Astrocyte (in vitro differentiated cells and primary cell): ENCODE results near the gene PLCL2. TPM values are rescaled to one million over a fixed set of nuclear protein-coding genes. Genes with fewer than 3 reads are reported as not detected.

Experiments used
- DNase-seq: peaks from one replicate; pipeline ENCODE4 v3.0.0-alpha.2; 2010; ENCODE audit warnings: low read depth
- FAIRE-seq: peaks from 2 replicates; lab custom pipeline; 2011; peaks lifted over from hg19 to GRCh38; lab: Jason Lieb, UNC
- H2AFZ ChIP-seq: 2 replicates; pipeline ENCODE4 v1.6.0; 2012; ENCODE audit warnings: low read depth, low read length, inconsistent platforms
- H3K27ac ChIP-seq: 2 replicates; pipeline ENCODE4 v1.5.1; 2011; ENCODE audit warnings: low read depth, low read length, inconsistent platforms
- H3K27me3 ChIP-seq: 2 replicates; pipeline ENCODE4 v1.6.0; 2011; ENCODE audit warnings: low read length, inconsistent platforms; ENCODE audit not compliant: insufficient read depth
- H3K36me3 ChIP-seq: 2 replicates; pipeline ENCODE4 v1.5.1; 2011; ENCODE audit warnings: low read length, inconsistent platforms; ENCODE audit not compliant: insufficient read depth
- H3K4me1 ChIP-seq: 2 replicates; pipeline ENCODE4 v1.5.1; 2011; ENCODE audit warnings: low read length, inconsistent platforms; ENCODE audit not compliant: insufficient read depth
- H3K4me2 ChIP-seq: 2 replicates; pipeline ENCODE4 v1.6.0; 2012; ENCODE audit warnings: low read length, inconsistent platforms
- H3K4me3 ChIP-seq: 2 replicates; pipeline ENCODE4 v1.5.1; 2011; ENCODE audit warnings: low read depth, mild to moderate bottlenecking, low read length, inconsistent platforms; ENCODE audit not compliant: insufficient read depth
- H3K79me2 ChIP-seq: 2 replicates; pipeline ENCODE4 v1.6.0; 2012; ENCODE audit warnings: mild to moderate bottlenecking, low read length, inconsistent platforms; ENCODE audit not compliant: insufficient read depth
- H3K9ac ChIP-seq: 2 replicates; pipeline ENCODE4 v1.6.0; 2012; ENCODE audit warnings: mild to moderate bottlenecking, low read length, inconsistent platforms
- H3K9me3 ChIP-seq: 2 replicates; pipeline ENCODE4 v1.5.1; 2012; ENCODE audit warnings: low read depth, mild to moderate bottlenecking, low read length, inconsistent platforms; ENCODE audit not compliant: insufficient read depth
- H4K20me1 ChIP-seq: 2 replicates; pipeline ENCODE4 v1.6.0; 2012; ENCODE audit warnings: low read length, inconsistent platforms; ENCODE audit not compliant: insufficient read depth
- H3K27ac Mint-ChIP-seq: one replicate; pipeline ENCODE4 v1.8.0; 2021; ENCODE audit warnings: mild to moderate bottlenecking, mixed read lengths; ENCODE audit not compliant: unreplicated experiment
- H3K27me3 Mint-ChIP-seq: one replicate; pipeline ENCODE4 v1.8.0; 2021; ENCODE audit warnings: low read depth, mixed read lengths; ENCODE audit not compliant: unreplicated experiment
- H3K36me3 Mint-ChIP-seq: one replicate; pipeline ENCODE4 v1.8.0; 2021; ENCODE audit warnings: low read depth, mixed read lengths; ENCODE audit not compliant: unreplicated experiment
- H3K4me1 Mint-ChIP-seq: one replicate; pipeline ENCODE4 v1.8.0; 2021; ENCODE audit warnings: low read depth, mixed read lengths; ENCODE audit not compliant: unreplicated experiment
- H3K4me3 Mint-ChIP-seq: one replicate; pipeline ENCODE4 v1.8.0; 2021; ENCODE audit warnings: mild to moderate bottlenecking, moderate library complexity, mixed read lengths; ENCODE audit not compliant: unreplicated experiment
- H3K9me3 Mint-ChIP-seq: one replicate; pipeline ENCODE4 v1.8.0; 2021; ENCODE audit warnings: mild to moderate bottlenecking, mixed read lengths; ENCODE audit not compliant: unreplicated experiment
- CTCF ChIP-seq: IDR thresholded peaks from 2 replicates; pipeline ENCODE4 v1.5.1; 2011; ENCODE audit warnings: low read depth, mild to moderate bottlenecking, inconsistent platforms, low read length, moderate library complexity; ENCODE audit not compliant: insufficient read depth
- EZH2 ChIP-seq: IDR thresholded peaks from 2 replicates; pipeline ENCODE4 v1.6.1; 2012; ENCODE audit warnings: mild to moderate bottlenecking, low read length, inconsistent platforms; ENCODE audit not compliant: insufficient read depth
- total RNA-seq: library from RNA; stranded (reverse); gene quantifications from 2 replicates; pipeline ENCODE4 v1.2.1, GENCODE V29; 2021

The PLCL2 gene
- total RNA-seq, 1 donor from 2014 or later: 3.9 TPM

- H3K79me2 ChIP-seq: no peaks in the 10 kb centered on the region
- H3K9me3 ChIP-seq: no peaks in the 10 kb centered on the region
- Mint-ChIP-seq H3K4me1 (no peaks in the 10 kb centered on the region), H3K27ac (no peak overlapping the region), H3K4me3 (no peak overlapping the region), H3K9me3 (no peaks in the 10 kb centered on the region), H3K27me3 (no peaks in the 10 kb centered on the region), H3K36me3 (peaks cover 1% of the 10 kb centered on the region)
- no peak for TF ChIP-seq CTCF
- no peak for TF ChIP-seq EZH2
- H4K20me1 ChIP-seq: no peaks in the 10 kb centered on the region
- FAIRE-seq (no peak), DNase-seq (no peak)
- H3K27me3 ChIP-seq: no peaks in the 10 kb centered on the region
- no peak overlapping the region for H3K4me3 ChIP-seq
- no peaks in the 10 kb centered on the region for H3K36me3 ChIP-seq
- no peak overlapping the region for H3K9ac ChIP-seq
- no peak overlapping the region for H2AFZ ChIP-seq
- H3K4me2 ChIP-seq: no peak overlapping the region
- peaks cover 4% of the 10 kb centered on the region for H3K4me1 ChIP-seq
- no peak overlapping the region for H3K27ac ChIP-seq
These were observed 190.6 kb downstream of the PLCL2 start for GRCh38 chr3:17075358-17075757.

- Histone ChIP-seq H2AFZ (no peak overlapping the region), H3K4me3 (no peak overlapping the region), H3K36me3 (no peaks in the 10 kb centered on the region), H3K4me2 (no peak overlapping the region), H4K20me1 (no peaks in the 10 kb centered on the region), H3K79me2 (no peaks in the 10 kb centered on the region), H3K27ac (no peak overlapping the region), H3K9ac (no peak overlapping the region), H3K9me3 (no peaks in the 10 kb centered on the region), H3K27me3 (no peaks in the 10 kb centered on the region), H3K4me1 (no peaks in the 10 kb centered on the region)
- peaks cover 1% of the 10 kb centered on the region for H3K36me3 Mint-ChIP-seq
- H3K9me3 Mint-ChIP-seq: no peaks in the 10 kb centered on the region
- no peak for FAIRE-seq
- H3K27ac Mint-ChIP-seq: no peak overlapping the region
- H3K4me3 Mint-ChIP-seq: no peak overlapping the region
- TF ChIP-seq EZH2: no peak
- no peak for TF ChIP-seq CTCF
- DNase-seq: no peak
- no peaks in the 10 kb centered on the region for H3K4me1 Mint-ChIP-seq
- H3K27me3 Mint-ChIP-seq: no peaks in the 10 kb centered on the region
These were observed 191.2 kb downstream of the PLCL2 start for GRCh38 chr3:17075907-17076306.

GRCh38 chr3:17076940-17077605 lies 192.3 kb downstream of the PLCL2 start:
- H3K27ac Mint-ChIP-seq: no peak overlapping the region
- Histone ChIP-seq H3K36me3 (no peaks in the 10 kb centered on the region), H3K9me3 (no peaks in the 10 kb centered on the region), H3K9ac (no peak overlapping the region), H2AFZ (no peak overlapping the region), H3K79me2 (no peaks in the 10 kb centered on the region), H3K27me3 (no peaks in the 10 kb centered on the region), H4K20me1 (no peaks in the 10 kb centered on the region), H3K27ac (no peak overlapping the region), H3K4me1 (no peaks in the 10 kb centered on the region), H3K4me2 (no peak overlapping the region), H3K4me3 (no peak overlapping the region)
- FAIRE-seq (no peak), DNase-seq (no peak)
- H3K4me3 Mint-ChIP-seq: no peak overlapping the region
- no peaks in the 10 kb centered on the region for H3K27me3 Mint-ChIP-seq
- H3K36me3 Mint-ChIP-seq: peaks cover 1% of the 10 kb centered on the region
- no peaks in the 10 kb centered on the region for H3K4me1 Mint-ChIP-seq
- no peaks in the 10 kb centered on the region for H3K9me3 Mint-ChIP-seq
- no peak for TF ChIP-seq EZH2
- TF ChIP-seq CTCF: no peak
